Muscle of arm (tissue), 12 donors: ENCODE measurements around the gene SSTR4. TPM values are rescaled to one million over a fixed set of nuclear protein-coding genes. Genes with fewer than 3 reads are reported as not detected.
"Not testable (repeated sequence)": the region's sequence is repeated elsewhere in the genome, so short reads cannot be mapped to it uniquely, and the experiment has no call there.

ENCODE experiments used
- DNase-seq: peaks from one replicate; pipeline ENCODE4 v3.0.0-alpha.2; 2013
- polyA plus RNA-seq, 12 donors: library from polyadenylated mRNA; unstranded; fragments of 120-200 nt; gene quantifications; one replicate each; pipeline ENCODE4 v1.2.1, GENCODE V29; 2013; ENCODE audit not compliant: insufficient read length in 12 of 12

SSTR4 gene
- polyA plus RNA-seq, 12 donors = 0.15 TPM; not detected in 11

DNA sequence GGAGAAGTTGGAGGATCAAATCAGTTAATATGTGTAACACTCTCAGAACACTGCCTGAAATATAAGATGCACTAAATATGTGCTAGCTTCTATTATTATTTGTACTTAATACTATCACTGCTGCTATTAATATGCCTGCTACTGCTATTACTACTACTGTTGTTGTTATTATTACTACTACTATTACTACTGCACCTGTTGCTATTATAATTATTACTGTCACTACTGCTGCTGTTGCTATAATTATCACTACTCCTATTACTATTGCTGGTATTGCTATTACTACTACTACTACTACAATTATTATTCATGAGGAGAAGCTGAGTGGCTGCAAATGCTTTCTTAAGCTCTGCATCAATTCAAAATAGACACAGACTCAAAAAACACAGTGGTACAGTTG lies 16.7 kb upstream of the SSTR4 start:
- no peak for DNase-seq

DNA sequence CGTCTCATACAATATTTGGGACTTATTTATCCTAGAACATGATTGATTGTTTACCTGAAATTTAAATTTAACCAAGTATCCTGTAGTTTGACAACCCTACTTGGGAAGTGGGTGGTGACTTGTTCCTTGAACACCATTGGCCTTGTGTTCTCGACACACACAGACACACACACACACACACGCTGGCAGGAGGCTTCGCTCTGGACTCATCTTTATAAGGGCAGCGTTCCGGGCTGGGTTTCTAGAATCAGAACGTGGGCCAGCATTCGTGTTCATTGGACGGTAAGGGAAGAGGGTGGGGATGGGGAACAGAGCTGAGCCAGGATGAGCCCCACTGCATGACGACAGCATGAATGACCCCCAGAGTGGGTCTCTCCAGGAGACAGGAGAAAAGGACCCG lies 16.2 kb upstream of the SSTR4 start:
- no peak for DNase-seq

DNA sequence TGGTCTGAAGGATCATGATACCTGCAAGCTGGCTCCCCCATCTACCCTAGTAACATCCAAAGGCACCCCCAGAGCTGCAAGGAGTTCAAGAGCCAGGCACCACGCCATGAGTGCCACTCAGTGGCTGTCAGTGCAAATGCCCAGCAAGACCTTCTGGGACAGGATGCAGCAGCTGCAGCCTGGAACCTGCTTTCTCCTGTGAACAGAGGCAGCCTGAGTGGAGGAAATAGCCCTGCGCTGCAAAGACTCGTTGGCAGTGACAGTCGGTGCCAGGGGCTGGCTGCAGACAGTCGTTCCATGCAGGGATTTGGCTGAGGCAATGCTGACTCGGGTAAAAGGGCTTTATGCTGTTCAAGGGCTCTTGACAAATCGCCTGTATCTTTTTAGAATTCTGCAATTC lies 15.7 kb upstream of the SSTR4 start:
- DNase-seq = no peak

DNA sequence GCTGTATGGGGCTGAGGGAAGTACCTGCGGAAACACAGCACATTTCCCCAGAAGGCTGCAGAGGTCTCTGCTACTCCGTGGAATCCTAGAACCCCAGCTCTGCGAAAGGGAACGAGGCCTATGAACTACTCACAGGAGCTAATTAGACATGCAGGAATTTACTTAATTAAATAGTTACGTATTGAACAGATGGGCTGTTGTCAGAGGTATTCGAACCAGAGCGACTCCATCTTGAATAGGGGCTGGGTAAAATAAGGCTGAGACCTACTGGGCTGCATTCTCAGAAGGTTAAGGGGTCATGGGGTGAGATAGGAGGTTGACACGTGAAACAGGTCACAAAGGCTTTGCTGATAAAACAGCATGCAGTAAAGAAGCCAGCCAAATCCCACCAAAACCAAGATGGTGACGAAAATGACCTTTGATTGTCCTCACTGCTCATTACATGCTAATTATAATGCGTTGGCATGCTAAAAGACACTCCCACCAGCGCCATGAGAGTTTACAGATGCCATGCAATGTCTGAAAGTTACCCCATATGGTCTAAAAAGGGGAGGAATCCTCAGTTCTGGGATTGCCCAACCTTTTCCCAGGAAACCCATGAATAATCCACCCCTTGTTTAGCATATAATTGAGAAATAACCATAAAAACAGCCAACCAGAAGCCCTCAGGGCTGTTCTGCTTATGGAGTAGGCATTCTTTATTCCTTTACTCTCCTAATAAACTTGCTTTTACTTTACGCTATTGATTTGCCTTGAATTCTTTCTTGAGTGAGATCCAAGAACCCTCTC lies 14.7 kb upstream of the SSTR4 start:
- DNase-seq = no peak

DNA sequence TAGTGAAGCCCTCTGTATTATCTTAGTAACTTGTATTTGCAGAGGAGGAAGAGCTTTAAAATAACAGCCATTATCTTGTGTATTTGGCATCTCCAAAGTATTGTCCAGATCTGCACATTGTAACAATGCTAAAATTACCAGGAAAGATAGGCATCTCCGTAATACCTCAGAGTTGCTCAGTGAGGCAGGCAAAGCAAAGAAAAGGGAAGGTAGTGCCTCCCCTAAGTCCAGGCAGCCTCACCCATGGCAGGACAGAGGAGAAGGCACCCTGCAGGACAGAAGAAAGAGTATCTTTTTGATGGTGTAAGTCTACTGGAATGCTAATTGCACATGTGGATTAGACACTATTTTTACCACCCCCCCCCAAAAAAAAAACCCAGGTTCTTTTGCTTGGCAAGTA lies 13.6 kb upstream of the SSTR4 start:
- DNase-seq = no peak

DNA sequence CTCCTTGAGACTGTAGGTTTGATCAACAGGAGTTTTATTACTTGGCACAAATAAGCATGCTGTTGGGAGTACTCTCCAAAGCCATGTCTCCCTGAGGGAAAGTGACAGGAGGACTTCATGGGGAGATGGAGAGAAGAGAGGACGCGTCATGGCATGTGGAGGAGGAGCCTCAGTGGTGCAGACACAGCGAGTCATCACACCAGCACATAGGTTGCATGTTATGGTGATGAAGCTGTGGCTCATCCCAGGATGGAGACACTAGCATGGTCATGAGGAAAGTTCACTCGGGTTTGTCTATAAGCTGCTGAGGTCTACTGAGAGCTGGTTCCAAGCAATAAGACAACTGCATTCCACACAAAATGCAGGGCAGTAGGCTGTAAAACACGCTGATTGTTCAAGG lies 13.2 kb upstream of the SSTR4 start:
- no peak for DNase-seq

DNA sequence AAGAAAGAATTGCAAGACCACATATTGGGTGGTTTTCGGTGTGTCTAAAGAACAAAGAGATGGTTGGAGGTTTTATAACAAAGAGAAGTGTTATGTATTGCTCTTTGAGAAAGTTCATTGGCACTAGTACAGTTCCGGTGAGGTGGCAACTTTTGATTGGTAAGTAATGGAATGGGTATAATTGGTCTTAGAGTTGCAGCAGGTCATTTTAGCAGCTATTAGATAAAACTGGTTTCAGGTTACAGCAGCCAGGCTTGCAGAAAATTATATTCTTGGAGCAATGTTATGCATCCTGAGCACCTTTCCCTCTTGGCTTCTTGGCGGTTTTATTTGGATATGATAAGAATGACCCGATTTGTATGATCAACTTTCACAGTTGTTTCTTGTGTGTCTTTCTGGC lies 12.3 kb upstream of the SSTR4 start:
- no peak for DNase-seq

DNA sequence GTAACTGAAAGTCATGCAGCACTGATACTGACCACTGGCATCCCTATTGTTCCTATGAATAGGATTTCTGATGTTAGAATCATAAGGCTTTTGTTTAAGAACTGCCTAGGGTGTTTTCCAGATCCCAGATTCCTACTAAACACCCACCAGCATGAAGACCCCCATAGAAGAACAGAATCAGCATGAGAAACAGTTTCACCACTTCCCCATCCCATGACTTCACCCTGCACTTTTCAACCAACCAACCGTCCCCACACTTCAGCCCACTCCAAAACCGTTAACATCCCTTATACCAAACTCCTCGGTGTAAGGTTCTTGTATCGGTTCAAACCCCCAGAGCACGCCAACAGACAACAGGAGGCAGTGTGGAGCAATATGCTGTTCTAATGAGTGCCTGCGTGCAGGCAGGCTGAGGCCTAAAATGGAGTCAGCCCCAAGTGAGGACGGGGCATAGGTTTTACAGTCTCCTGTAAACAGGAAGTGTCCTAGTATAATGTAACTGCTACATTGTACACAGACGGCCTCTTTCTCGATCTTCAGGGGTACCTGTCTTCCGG lies 11.4 kb upstream of the SSTR4 start:
- DNase-seq = no peak

DNA sequence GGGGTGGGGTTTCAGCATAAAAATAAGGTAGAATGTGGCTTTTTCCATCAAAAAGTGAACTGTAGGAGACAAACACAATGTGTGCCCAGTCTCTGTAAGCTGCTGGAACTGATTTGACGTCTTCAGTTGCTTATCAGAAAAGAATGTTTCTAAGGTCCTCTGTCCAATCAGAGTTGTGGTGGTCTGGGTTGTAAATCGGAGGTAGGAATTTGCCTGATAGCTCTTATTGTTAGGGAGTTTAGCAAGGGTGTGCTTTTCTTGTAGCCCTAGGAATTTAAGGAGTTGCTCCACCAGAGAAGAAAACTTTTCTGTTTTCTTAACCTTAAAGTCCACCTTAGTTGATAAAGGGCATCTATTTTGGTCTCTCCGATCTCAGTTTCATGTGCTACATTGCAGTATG lies 10.4 kb upstream of the SSTR4 start:
- no peak for DNase-seq

DNA sequence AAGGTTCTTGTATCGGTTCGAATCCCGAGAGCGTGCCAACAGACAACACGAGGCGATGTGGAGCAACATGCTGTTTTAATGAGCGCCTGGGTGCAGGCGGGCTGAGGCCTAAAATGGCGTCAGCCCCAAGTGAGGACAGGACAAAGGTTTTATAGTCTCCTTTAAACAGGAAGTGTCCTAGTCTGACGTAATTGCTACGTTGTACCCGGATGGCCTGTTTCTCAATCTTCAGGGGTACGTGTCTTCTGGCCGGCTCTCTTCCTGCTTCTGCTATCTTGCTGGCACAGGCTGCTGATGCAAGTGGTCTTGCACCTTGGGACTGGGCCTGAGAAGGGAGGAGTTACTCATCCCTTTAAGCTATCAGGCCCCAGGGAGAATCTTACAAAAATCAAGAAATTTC lies 9.6 kb upstream of the SSTR4 start:
- not testable (repeated sequence) for DNase-seq

DNA sequence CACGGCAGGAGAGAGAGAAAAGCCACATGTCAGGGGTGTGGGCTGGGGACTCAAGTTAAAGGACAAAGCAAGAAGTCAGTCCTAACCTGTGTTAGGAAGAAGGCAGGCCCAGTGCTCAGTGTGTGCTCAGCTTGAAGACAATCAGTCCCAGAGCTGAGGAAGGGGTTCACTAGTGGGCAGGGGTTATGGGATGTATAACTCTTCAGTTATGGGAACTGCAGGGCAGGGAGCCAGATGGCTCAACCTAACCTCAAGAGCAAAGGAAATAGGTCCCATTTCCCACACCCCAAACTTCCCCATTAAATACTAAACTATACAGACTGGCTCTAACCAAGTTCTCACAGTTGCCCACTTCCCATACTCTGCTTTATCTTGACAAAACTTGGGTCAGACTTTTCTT lies 7.4 kb upstream of the SSTR4 start:
- DNase-seq = no peak

DNA sequence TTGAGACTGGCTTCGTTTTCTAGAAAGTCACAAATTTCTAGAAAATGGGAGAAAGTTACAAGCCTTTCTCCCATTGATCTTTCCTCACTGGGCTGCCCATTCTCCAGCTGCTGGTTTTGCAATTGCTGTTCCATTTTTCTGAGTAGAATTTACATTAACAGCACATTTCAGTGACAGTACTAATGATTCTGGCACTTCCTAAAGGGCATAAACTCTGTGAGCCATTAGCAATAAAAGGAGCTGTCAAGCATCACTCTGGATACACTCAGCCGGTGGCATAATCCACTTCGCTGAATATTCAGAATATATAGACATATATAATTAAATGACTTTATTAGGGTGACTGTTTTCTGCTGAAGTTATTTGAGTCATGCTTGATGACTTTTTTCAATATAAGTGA lies 6.7 kb upstream of the SSTR4 start:
- no peak for DNase-seq

DNA sequence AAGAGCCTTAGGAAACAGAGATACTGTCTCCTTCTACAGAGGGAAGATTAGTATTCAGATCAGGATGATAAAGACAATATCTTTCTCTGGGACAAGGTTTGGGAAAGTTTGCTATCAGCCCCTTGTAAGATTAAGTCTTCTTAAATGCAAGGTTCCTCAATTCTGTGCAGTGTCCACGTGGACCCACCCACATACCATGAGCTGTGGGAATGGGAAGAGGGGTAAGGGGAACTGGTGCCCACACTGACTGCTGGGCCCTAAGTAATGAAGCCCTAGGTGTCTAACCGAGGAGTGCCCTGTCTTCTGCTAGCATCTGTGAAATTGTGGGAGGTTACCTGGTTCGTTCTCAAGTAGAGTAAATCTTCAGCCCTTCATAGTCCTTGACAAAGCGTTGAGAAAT lies 5.8 kb upstream of the SSTR4 start:
- no peak for DNase-seq

DNA sequence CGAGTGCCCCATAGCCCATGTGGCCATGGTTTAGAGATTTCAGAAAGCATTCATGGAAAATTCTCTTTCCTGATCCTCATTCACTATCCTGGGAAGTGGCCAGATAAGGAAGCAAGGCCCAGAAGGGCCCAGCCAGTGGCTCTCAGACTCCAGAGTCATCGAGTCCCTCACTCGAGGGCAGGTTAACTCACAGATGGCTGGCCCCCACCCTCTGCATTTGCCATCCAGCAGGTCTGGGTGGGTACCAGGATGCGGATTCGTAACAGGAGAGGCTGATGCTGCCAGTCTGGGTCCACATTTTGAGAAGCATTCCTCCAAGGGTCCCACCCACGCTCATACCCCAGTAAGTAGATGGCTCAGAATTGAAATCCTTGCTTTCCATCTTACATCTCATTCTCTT lies 3.8 kb upstream of the SSTR4 start:
- no peak for DNase-seq

DNA sequence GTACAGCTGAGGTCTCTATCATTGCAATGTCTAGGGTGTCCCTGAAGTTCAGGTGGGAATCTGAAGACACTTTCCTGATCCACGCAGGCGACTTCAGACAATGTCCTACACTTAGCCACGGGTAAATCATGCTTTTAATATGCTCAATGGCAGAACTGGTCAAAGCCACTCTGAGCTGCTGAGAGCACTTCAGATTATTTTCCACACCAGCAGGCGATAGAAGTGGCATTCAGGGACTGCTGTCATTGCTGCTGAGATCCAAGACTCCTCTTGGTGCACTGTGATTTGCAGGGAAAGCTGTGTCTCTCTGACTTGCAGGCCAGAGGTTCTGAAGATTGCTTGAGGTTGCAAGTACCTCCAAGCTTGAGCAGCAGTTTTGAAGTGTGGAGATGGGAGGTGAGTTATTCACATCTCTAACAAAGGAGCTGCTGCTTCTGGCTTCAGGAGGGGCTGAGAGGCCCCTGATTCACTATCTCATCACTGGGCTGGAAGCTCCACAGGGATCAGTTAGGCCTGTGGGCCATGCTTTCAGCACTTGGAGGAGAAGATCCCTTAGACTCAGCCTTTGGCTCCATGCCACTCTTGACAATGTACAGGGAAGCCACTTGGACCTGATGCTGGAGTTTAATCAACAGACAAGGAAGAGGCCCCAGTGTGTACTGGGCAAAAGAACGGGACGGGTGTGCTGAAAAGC lies 2.9 kb upstream of the SSTR4 start:
- DNase-seq = no peak

DNA sequence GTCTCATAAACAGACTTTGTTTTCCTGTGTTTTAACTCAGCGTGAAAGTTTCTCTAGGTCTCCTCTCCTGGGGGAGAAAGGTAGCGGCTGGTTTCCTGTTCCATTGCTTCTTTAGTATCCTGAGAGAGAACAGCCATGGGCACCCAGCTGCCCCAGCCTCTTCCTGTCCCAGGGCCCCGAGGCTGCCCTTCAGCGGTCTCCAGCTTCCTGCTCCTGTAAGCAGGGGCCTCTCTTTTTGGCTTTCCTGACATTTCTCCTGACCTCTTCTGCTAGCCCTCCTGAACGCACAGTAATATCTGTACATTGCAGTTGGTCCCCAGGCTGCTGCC lies 2.4 kb upstream of the SSTR4 start:
- DNase-seq = no peak

DNA sequence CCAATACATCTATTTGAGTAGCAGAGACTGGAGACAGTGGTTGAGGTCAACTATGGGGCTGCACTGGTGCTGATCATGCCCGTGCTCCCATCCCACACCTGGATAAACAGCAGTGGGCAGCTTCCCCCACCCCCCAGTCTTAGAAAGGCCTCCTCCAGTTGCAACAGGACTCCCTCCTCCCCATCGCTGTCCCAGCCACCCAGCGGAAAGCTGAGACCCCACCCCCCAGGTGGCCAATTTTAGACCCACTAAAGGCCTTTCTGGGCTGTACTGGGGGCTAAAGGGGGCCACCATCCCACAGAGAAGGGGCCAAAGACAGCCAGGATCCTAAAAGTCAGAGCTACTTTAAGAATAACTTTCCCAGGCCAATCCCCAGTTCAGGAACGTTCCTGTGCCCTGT lies 1.2 kb upstream of the SSTR4 start:
- no peak for DNase-seq

DNA sequence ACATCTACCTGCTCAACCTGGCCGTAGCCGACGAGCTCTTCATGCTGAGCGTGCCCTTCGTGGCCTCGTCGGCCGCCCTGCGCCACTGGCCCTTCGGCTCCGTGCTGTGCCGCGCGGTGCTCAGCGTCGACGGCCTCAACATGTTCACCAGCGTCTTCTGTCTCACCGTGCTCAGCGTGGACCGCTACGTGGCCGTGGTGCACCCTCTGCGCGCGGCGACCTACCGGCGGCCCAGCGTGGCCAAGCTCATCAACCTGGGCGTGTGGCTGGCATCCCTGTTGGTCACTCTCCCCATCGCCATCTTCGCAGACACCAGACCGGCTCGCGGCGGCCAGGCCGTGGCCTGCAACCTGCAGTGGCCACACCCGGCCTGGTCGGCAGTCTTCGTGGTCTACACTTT lies 619 bp downstream of the SSTR4 start:
- no peak for DNase-seq

DNA sequence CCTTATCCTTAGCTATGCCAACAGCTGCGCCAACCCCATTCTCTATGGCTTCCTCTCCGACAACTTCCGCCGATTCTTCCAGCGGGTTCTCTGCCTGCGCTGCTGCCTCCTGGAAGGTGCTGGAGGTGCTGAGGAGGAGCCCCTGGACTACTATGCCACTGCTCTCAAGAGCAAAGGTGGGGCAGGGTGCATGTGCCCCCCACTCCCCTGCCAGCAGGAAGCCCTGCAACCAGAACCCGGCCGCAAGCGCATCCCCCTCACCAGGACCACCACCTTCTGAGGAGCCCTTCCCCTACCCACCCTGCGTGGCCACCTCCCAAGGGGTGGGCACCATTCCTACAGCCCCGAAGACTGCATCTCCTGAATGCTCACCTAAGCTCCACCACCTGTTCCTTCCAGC lies 1.3 kb downstream of the SSTR4 start:
- DNase-seq = no peak

DNA sequence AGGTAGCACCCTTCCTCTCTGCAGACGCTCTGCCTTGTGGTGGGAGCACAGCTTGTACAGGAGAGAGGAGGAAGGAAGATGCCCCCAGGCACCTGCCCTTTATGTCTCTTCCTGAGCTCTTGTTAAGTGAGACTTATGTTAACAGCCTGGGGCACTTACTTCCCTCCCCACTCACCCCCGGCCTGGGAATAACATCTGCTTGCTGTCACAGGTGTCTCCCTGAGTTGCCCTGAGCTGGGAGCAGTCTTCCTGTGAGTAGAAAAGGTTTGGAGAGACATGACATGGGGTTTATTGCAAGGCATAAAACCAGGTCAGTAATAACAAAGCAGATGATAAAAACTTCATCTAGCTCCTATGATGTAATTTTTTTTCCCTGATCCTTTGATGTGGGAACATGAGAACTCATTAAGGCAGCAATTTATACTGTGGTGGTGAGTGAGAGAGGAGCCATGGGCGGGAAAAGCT lies 1.9 kb downstream of the SSTR4 start:
- DNase-seq = no peak

DNA sequence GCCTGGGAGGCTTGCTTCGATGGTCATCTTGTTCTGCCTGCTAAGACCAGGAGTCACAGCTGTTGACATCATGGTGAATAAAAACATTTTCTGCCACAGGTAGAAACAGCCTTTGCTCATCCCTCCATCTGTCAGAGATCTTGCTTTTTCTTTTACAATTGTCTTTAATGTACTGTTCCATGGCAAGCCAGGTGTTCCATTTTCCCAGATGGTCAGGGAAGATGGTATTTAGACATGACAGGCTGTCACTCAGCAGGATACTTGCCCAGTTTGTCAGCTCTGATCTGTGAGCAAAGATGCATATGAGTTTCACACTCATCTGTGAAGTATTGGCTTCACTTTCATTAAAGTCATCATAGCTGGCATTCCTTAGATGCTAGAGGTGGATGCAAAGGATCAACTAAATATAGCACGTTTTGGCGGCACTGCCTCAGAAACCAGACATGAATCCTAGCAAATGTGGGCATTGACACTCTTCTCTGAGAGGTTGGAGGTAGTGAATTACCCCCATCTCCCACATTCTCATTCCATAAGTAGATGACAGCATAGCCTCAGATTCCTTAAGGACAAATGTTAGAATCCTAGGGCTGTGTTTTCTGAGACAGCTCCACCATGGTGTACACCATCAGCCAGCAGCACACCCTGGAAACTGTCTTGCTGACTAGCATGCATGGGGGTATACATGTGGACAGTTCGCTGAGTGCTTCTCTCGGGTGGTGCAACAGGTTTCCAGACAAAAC lies 4.2 kb downstream of the SSTR4 start:
- no peak for DNase-seq

DNA sequence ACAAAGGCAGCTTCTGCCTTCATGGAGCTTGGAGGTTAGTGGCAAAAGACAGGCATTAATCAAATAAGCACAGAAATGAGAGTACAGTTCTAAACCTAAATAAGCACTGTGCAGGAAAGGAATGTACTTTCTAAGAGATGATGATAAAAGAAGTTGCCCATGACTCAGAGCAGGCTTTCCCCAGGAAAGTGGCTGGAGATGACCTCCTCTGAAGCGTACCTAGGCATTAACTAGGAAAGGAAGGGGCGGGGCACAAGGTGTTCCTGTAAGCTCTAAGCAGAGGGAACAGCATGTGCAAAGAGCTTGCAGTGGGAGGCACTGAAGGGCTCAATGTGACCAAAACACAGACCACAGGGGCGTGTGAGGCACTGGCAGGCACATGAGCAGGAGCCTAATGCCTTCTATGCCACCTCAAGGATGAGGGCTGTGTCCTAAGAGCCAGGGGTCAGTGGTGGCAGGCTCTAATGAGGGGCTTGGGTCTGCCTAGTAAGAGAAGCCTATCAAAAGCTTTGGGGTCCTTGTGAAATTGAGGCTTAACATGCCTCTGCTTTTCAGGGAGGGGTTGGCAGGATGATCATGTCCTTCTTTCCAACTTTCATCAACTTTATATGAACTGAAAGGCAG lies 4.9 kb downstream of the SSTR4 start:
- DNase-seq = no peak
